Measurements from ENCODE around the gene PPARG. TPM values are rescaled to one million over a fixed set of nuclear protein-coding genes. Genes with fewer than 3 reads are reported as not detected.
"Not testable (repeated sequence)": the region's sequence is repeated elsewhere in the genome, so short reads cannot be mapped to it uniquely, and the experiment has no call there.

The PPARG gene
- total and polyA plus RNA-seq, 4 donors = 5.2 to 15.7 (median 7.0) TPM

GRCh38 chr3:12455740-12456139 lies 166.9 kb downstream of the PPARG start:
- Histone ChIP-seq H3K27ac (ENCODE audit: low read depth in 1 of 2, low read length in 2 of 2) (no peak overlapping the region), H3K36me3 (ENCODE audit: control insufficient read depth in 4 of 4, insufficient read depth in 3 of 4, low read depth in 1 of 4, low read length in 3 of 4) (no peaks in the 10 kb centered on the region), H3K4me1 (ENCODE audit: control insufficient read depth in 4 of 4, insufficient read depth in 4 of 4, low read length in 3 of 4) (no peaks in the 10 kb centered on the region), H3K9ac (ENCODE audit: low read depth in 1 of 2, low read length in 2 of 2) (no peak overlapping the region), H3K4me3 (ENCODE audit: low read depth in 1 of 3, low read length in 3 of 3) (no peak overlapping the region), H3K27me3 (ENCODE audit: control insufficient read depth in 4 of 4, insufficient read depth in 4 of 4, low read length in 3 of 4) (no peaks in the 10 kb centered on the region), H3K9me3 (ENCODE audit: control insufficient read depth in 4 of 4, low read length in 3 of 4) (no peaks in the 10 kb centered on the region)
- no peak for TF ChIP-seq ZBTB33 (IDR thresholded peaks at IDR 0.05)
- TF ChIP-seq RAD21 (IDR thresholded peaks at IDR 0.05) = no peak
- TF ChIP-seq JUND (IDR thresholded peaks at IDR 0.05) = no peak
- TF ChIP-seq NR2F2 (IDR thresholded peaks at IDR 0.05) = no peak
- TF ChIP-seq, protein P1, sequence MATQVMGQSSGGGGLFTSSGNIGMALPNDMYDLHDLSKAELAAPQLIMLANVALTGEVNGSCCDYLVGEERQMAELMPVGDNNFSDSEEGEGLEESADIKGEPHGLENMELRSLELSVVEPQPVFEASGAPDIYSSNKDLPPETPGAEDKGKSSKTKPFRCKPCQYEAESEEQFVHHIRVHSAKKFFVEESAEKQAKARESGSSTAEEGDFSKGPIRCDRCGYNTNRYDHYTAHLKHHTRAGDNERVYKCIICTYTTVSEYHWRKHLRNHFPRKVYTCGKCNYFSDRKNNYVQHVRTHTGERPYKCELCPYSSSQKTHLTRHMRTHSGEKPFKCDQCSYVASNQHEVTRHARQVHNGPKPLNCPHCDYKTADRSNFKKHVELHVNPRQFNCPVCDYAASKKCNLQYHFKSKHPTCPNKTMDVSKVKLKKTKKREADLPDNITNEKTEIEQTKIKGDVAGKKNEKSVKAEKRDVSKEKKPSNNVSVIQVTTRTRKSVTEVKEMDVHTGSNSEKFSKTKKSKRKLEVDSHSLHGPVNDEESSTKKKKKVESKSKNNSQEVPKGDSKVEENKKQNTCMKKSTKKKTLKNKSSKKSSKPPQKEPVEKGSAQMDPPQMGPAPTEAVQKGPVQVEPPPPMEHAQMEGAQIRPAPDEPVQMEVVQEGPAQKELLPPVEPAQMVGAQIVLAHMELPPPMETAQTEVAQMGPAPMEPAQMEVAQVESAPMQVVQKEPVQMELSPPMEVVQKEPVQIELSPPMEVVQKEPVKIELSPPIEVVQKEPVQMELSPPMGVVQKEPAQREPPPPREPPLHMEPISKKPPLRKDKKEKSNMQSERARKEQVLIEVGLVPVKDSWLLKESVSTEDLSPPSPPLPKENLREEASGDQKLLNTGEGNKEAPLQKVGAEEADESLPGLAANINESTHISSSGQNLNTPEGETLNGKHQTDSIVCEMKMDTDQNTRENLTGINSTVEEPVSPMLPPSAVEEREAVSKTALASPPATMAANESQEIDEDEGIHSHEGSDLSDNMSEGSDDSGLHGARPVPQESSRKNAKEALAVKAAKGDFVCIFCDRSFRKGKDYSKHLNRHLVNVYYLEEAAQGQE (IDR thresholded peaks at IDR 0.05) = no peak
- no peak for TF ChIP-seq GABPA (IDR thresholded peaks at IDR 0.05 in 1 of 2, conservative IDR thresholded peaks at IDR 0.05 in 1 of 2)
- no peak for TF ChIP-seq FOXA1 (IDR thresholded peaks at IDR 0.05)
- TF ChIP-seq, protein P2, sequence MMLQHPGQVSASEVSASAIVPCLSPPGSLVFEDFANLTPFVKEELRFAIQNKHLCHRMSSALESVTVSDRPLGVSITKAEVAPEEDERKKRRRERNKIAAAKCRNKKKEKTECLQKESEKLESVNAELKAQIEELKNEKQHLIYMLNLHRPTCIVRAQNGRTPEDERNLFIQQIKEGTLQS (IDR thresholded peaks at IDR 0.05) = no peak
- no peak for TF ChIP-seq EGR1 (IDR thresholded peaks at IDR 0.05; ENCODE audit: low read depth in 2 of 2)
- 95% methylated on average over 7 of the region's 7 CpGs for WGBS
- no peak for DNase-seq (ENCODE audit: low spot score)

DNA sequence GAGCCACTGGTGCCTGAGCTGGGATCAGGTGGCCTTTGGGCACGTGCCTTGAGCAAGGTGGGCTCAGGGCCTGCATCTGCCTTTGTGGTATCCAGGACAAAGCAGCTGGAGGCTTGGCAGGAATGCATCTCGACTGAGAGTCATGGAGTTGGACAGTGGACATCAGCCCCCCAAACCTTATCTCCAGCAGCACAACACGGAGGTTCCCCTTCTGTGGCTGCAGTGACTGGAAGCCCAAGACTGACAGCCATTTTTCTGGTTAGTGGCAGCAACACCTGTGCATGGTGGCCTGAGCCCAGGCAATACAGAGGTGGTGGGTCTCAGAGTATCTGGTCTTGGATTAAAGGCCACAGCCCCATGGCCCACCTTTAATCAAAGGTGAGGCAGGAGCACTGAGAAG lies 167.6 kb downstream of the PPARG start:
- no peak overlapping the region for H3K4me3 ChIP-seq (ENCODE audit: low read depth in 1 of 3, low read length in 3 of 3)
- no peak overlapping the region for H3K27ac ChIP-seq (ENCODE audit: low read depth in 1 of 2, low read length in 2 of 2)
- DNase-seq (ENCODE audit: low spot score) = no peak
- no peak overlapping the region for H3K9ac ChIP-seq (ENCODE audit: low read depth in 1 of 2, low read length in 2 of 2)
- 86% methylated on average over 3 of the region's 3 CpGs for WGBS
- TF ChIP-seq SP1 (IDR thresholded peaks at IDR 0.05) = no peak
- no peak for TF ChIP-seq RAD21 (IDR thresholded peaks at IDR 0.05)
- no peak for TF ChIP-seq JUND (IDR thresholded peaks at IDR 0.05)
- TF ChIP-seq HNF4A (conservative IDR thresholded peaks at IDR 0.05) = no peak
- TF ChIP-seq HNF4G (IDR thresholded peaks at IDR 0.05) = no peak
- no peaks in the 10 kb centered on the region for H3K4me1 ChIP-seq (ENCODE audit: control insufficient read depth in 4 of 4, insufficient read depth in 4 of 4, low read length in 3 of 4)
- H3K27me3 ChIP-seq (ENCODE audit: control insufficient read depth in 4 of 4, insufficient read depth in 4 of 4, low read length in 3 of 4) = no peaks in the 10 kb centered on the region
- no peaks in the 10 kb centered on the region for H3K36me3 ChIP-seq (ENCODE audit: control insufficient read depth in 4 of 4, insufficient read depth in 3 of 4, low read depth in 1 of 4, low read length in 3 of 4)
- no peaks in the 10 kb centered on the region for H3K9me3 ChIP-seq (ENCODE audit: control insufficient read depth in 4 of 4, low read length in 3 of 4)

DNA sequence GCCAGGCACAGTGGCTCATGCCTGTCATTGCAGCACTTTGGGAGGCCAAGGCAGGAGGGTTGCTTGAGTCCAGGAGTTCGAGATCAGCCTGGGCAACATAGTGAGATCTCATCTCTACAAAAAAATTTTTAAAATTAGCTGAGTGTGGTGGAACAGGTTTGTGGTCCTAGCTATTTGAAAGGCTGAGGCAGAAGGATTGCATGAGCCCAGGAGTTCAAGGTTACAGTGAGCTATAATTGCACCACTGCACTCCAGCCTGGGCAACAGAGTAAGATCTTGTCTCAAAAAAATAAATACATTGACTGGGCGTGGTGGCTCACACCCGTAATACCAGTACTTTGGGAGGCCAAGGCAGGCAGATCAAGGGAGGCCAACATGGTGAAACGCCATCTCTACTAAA lies 168.5 kb downstream of the PPARG start:
- DNase-seq (ENCODE audit: low spot score); H3K4me1 ChIP-seq (ENCODE audit: control insufficient read depth in 4 of 4, insufficient read depth in 4 of 4, low read length in 3 of 4); H3K27me3 ChIP-seq (ENCODE audit: control insufficient read depth in 4 of 4, insufficient read depth in 4 of 4, low read length in 3 of 4); H3K36me3 ChIP-seq (ENCODE audit: control insufficient read depth in 4 of 4, insufficient read depth in 3 of 4, low read depth in 1 of 4, low read length in 3 of 4); H3K9me3 ChIP-seq (ENCODE audit: control insufficient read depth in 4 of 4, low read length in 3 of 4); H3K4me3 ChIP-seq (ENCODE audit: low read depth in 1 of 3, low read length in 3 of 3); H3K27ac ChIP-seq (ENCODE audit: low read depth in 1 of 2, low read length in 2 of 2); H3K9ac ChIP-seq (ENCODE audit: low read depth in 1 of 2, low read length in 2 of 2): not testable (repeated sequence)
- 91% methylated on average over 4 of the region's 4 CpGs for WGBS
